Esophagus muscularis mucosa (tissue), 3 donors: ENCODE results near the gene LMAN1.

Source experiments
- POLR2AphosphoS5 ChIP-seq, 2 donors: sonication (generic); formaldehyde crosslinking; IDR thresholded peaks; one replicate each; pipeline ENCODE4 v1.6.1; 2017; ENCODE audit warnings: antibody characterized with exemption in 2 of 2
- TF ChIP-seq, protein P1 (sequence below), 3 experiments: fragments of 200-600 bp in 2 of 3; fragments of 450-650 bp in 1 of 3; sonication (generic) in 2 of 3; IDR thresholded peaks; one replicate each; pipeline ENCODE4 v1.5.1; 2017 to 2019; ENCODE audit warnings: antibody characterized with exemption in 3 of 3, mild to moderate bottlenecking in 2 of 3, moderate library complexity in 1 of 3

DNA sequence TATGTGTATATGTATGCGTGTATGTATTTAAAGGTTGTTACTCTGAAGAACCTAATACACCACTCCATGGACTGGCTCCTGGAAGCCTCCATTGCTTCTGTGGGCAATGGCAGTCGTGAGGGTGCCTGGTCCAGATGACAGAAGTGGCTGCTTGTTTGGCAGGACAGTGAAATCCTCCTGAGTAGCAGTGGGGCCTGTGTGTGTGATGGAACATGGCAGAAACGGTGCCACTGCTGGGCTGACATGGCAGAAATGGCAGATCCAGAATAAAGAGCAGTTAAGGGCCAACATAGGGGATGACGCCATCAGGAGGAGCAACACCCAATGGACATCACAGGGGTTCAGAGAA is 34.5 kb downstream of the LMAN1 start:
- no peak for TF ChIP-seq POLR2AphosphoS5 (IDR thresholded peaks at IDR 0.05)
- TF ChIP-seq, protein P1, sequence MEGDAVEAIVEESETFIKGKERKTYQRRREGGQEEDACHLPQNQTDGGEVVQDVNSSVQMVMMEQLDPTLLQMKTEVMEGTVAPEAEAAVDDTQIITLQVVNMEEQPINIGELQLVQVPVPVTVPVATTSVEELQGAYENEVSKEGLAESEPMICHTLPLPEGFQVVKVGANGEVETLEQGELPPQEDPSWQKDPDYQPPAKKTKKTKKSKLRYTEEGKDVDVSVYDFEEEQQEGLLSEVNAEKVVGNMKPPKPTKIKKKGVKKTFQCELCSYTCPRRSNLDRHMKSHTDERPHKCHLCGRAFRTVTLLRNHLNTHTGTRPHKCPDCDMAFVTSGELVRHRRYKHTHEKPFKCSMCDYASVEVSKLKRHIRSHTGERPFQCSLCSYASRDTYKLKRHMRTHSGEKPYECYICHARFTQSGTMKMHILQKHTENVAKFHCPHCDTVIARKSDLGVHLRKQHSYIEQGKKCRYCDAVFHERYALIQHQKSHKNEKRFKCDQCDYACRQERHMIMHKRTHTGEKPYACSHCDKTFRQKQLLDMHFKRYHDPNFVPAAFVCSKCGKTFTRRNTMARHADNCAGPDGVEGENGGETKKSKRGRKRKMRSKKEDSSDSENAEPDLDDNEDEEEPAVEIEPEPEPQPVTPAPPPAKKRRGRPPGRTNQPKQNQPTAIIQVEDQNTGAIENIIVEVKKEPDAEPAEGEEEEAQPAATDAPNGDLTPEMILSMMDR (IDR thresholded peaks at IDR 0.05), result no peak
